GM19397 (cell line): ENCODE measurements around the gene GFOD2.
"Not testable (repeated sequence)": the region's sequence is repeated elsewhere in the genome, so short reads cannot be mapped to it uniquely, and the experiment has no call there.

ENCODE experiments used
- ATAC-seq: cut with Tn5 transposase; IDR thresholded peaks from one replicate; pipeline ENCODE4 v1.9.1; 2021; ENCODE audit warnings: mild to moderate bottlenecking, moderate library complexity; ENCODE audit not compliant: unreplicated experiment

The GFOD2 gene

DNA sequence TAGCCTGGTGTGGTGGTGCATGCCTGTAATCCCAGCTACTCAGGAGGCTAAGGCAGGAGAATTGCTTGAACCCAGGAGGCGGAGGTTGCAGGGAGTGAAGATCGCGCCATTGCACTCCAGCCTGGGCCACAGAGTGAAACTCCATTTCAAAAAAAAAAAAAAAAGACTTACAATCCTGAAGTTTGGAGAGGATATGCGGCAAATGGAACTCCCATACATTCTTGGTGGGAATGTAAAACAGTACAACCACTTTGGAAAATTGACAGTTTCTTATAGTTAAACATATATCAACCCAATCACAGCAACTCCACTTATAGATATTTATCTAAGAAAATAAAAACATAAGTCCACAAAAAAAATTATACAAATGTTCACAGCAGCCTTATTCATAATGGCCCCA, 11.9 kb downstream of the GFOD2 start:
- no peak for ATAC-seq

- no peak for ATAC-seq
Observed at GRCh38 chr16:67704110-67704509, 15.0 kb downstream of the GFOD2 start.

DNA sequence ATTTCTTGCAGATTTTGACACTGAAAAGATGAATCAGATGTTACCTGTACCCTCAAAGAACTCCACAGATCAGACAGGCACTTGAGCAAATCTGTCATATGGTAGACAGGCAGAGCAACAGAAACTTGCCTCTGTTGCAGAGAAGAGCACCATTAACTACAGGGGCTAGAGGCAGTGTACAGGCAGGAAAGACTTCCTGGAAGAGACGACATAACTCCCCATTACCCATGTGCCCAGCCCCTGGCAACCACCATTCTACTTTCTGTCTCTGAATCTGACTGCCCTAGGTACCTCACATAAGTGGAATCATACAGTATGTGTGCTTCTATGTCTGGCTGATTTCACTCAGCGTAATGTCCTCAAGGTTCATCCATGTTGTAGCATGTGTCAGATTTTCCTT, 15.5 kb downstream of the GFOD2 start:
- no peak for ATAC-seq

DNA sequence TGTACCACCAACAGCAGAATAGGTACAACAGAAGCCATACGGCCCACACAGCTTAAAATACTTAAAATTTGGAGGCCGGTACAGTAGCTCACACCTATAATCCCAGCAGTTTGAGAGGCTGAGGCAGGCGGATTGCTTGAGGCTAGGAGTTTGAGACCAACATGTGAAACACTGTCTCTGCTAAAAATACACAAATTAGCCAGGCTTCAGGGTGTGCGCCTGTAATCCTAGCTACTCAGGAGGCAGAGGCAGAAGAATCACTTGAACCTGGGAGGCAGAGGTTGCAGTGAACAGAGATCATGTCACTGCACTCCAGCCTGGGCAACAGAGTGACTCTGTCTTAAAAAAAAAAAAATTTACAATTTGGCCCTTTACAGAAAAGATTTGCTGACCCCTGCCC, 17.0 kb downstream of the GFOD2 start:
- no peak for ATAC-seq

- no peak for ATAC-seq
Observed at GRCh38 chr16:67701420-67701819, 17.7 kb downstream of the GFOD2 start.

DNA sequence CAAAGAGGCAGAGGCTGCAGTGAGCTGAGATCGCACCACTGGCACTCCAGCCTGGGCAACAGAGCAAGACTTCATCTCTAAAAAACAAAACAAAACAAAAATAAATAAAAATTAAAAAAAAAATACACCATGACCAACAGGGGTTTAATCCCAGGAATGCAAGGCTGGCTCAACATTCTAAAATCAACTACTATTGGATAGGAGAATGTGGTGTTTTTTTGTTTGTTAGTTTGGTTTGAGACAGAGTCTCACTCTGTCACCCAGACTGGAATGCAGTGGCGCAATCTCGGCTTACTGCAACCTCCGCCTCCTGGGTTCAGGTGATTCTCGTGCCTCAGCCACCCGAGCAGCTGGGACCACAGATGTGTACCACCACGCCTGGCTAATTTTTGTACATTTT, 19.9 kb downstream of the GFOD2 start:
- ATAC-seq: no peak

DNA sequence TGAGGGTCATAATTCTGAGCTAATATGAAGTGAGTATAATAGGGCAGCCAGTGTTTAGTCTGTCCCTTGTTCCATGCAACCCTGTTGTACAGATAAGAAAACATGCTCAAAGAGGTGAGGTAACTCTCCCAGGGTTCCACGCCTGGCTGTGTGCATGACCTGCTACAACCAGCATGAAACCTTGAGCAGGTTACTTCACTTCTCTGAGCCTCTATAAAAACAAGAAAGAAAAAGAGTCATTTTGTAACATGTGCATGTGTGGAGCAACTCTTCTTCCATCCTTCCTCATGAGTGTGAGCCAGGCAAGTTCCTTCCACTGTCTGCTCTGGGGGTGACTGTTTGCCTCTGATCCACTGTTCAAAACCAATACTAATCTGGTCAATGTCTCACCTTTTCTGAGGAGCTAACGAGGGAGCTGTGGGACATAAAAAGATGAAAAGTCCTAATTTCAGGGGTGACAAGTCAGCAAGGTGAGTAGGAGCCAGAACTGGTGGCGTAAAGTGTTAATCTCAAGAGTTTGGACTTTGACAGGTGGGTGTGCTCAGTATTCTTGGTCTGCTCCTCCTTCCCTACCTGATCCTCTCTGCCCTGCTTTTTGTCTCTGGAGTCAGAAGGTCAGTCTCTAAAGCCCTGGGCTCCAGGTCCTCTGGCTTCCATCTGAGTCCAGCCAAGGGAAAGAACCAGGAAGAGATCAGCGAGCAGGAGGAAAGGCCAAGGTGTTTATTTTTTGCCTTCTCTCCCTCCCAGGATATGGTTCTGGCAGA, 21.5 kb downstream of the GFOD2 start:
- ATAC-seq: no peak

GRCh38 chr16:67694611-67695010, 24.5 kb downstream of the GFOD2 start:
- no peak for ATAC-seq

GRCh38 chr16:67693517-67694285, 25.4 kb downstream of the GFOD2 start:
- not testable (repeated sequence) for ATAC-seq

GRCh38 chr16:67685388-67686112, 33.6 kb downstream of the GFOD2 start:
- no peak for ATAC-seq

- no peak for ATAC-seq
Observed at GRCh38 chr16:67683767-67684166, 35.3 kb downstream of the GFOD2 start.

DNA sequence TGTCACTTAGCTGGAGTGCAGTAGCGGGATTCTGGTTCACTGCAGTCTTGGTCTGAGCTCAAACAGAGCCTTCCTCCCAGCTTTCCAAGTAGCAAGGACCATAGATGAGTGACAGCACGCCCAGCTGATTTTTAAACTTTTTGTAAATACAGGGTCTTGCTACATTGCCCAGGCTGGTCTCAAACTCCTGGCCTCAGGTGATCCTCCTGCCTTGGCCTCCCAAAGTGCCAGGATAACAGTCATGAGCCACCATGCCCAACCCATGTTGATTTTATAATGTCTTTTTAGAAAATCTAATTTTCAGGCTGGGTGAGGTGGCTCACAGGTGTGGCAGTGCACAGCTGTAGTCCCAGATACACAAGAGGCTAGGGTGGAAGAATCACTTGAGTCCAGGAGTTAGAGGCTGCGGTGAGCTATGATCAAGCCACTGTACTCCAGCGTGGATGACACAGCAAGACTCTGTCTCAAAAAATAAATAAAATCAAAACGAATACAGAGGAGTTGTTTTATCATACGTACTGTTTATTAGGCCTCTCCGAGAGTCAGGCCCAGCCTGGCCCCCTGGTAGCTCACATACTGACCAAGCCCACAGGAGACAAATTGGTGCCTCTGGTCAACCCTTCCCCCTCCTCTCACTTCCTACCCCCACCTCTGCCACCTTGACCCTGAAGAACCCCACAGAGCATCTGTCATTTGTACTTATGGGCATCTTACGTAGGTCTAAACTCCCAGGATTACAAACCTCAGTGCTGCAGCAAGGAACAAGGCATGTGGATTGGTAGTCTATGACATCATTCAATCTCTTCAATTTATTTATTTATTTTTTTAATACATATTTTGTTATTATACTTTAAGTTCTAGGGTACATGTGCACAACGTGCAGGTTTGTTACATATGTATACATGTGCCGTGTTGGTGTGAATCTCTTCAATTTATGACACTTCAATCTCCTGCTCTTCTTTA, 38.9 kb downstream of the GFOD2 start:
- no peak for ATAC-seq

DNA sequence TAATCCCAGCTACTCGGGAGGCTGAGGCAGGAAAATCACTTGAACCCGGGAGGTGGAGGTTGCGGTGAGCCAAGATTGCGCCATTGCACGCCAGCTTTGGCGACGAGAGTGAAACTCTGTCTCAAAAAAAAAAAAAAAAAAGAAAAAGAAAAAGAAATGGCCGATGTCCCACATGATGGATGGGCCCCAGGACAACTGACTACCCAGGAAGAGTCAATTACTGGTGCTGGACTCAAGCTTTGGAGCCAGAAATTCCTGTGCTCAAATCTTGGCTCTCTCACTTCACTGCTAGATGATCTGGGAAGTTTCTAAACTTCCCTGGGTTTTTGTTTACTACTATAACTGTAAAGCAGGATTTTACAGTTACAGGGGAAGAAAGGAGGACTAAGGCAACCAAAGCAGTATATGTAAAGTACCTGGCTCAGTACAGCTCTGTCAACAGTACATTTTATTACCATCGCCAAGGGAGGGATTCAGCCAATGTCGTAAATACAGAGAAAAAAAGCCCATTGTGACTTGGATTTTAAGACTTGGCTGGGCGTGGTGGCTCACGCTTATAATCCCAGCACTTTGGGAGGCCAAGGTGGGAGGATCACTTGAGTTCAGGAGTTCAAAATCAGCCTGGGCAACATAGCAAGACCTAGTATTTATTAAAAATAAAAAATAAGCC, 40.6 kb downstream of the GFOD2 start:
- ATAC-seq: no peak

GRCh38 chr16:67677712-67678111, 41.4 kb downstream of the GFOD2 start:
- no peak for ATAC-seq

GRCh38 chr16:67676939-67677338, 42.2 kb downstream of the GFOD2 start:
- no peak for ATAC-seq

GRCh38 chr16:67676516-67676915, 42.6 kb downstream of the GFOD2 start:
- ATAC-seq: no peak

DNA sequence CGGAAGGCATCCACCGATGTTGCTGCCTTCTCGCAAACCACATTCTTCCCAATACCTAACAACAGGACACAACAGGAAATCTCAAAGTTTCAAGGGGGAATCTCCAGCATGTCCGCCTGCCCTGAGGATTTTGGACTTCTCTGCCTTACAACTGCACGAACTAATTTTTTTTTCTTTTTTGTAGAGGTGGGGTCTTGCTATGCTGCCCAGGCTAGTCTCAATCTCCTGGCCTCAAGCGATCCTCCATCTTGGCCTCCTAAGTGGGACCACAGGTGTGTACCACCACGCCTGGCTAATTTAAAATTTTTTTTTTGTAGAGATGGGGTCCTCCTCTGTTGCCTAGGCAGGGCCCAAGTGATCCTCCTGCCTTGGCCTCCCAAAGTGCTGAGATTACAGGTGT, 43.1 kb downstream of the GFOD2 start:
- no peak for ATAC-seq

GRCh38 chr16:67675579-67675935, 43.6 kb downstream of the GFOD2 start:
- no peak for ATAC-seq

GRCh38 chr16:67674851-67675578, 44.1 kb downstream of the GFOD2 start:
- ATAC-seq: no peak
